DND-41 (cell line): ENCODE results near the gene WDR47.

Source experiments
- EZH2 ChIP-seq: IDR thresholded peaks from 3 replicates; pipeline ENCODE4 v1.6.1; 2012; ENCODE audit warnings: borderline replicate concordance, low read depth, mild to moderate bottlenecking, moderate library complexity, low read length, inconsistent platforms; ENCODE audit not compliant: severe bottlenecking
- TF ChIP-seq, protein P1 (sequence below): IDR thresholded peaks from 2 replicates; pipeline ENCODE4 v1.5.1; 2012; ENCODE audit warnings: borderline replicate concordance, low read length, moderate library complexity, mild to moderate bottlenecking; ENCODE audit not compliant: poor library complexity, severe bottlenecking; ENCODE audit errors: extremely low read depth

DNA sequence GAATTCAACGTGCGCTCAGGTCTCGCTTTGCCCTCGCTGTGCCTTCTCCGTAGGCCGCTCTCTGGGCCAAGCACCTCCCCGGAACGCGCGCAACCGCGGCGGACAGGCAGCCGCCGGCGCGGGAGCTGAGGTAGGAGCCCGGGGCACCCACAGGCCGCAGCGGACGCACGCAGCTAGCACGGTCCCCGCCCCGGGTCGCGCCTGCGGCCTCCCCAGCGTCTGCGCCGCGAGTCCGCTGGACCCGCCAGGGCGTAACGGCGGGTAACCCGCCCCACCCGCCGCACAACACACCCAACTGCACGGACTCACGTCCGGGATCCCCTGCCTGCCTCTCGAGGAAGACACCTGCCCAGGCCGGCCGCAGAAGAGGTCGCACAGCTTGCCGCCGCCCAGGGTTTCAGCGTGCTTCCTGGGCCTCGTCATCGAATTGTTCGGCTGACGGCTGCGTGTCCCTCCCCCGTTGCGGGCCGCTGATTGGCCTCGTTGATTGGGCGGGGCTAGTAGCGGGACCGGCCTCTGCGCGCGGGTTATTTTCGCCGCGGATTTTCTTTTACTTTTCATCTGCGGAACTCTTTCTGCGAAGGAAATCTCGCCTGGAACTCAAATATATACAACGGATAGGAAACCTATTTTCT lies 78.7 kb downstream of the WDR47 start, which contains the start of gene CLCC1:
- TF ChIP-seq, protein P1, sequence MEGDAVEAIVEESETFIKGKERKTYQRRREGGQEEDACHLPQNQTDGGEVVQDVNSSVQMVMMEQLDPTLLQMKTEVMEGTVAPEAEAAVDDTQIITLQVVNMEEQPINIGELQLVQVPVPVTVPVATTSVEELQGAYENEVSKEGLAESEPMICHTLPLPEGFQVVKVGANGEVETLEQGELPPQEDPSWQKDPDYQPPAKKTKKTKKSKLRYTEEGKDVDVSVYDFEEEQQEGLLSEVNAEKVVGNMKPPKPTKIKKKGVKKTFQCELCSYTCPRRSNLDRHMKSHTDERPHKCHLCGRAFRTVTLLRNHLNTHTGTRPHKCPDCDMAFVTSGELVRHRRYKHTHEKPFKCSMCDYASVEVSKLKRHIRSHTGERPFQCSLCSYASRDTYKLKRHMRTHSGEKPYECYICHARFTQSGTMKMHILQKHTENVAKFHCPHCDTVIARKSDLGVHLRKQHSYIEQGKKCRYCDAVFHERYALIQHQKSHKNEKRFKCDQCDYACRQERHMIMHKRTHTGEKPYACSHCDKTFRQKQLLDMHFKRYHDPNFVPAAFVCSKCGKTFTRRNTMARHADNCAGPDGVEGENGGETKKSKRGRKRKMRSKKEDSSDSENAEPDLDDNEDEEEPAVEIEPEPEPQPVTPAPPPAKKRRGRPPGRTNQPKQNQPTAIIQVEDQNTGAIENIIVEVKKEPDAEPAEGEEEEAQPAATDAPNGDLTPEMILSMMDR, result no peak
- no peak for TF ChIP-seq EZH2
